ENCODE data around the gene F5. TPM values are rescaled to one million over a fixed set of nuclear protein-coding genes. Genes with fewer than 3 reads are reported as not detected.

Gene F5
- total RNA-seq, 2 donors from 2014 or later = 90.3 to 93.5 TPM

- ATAC-seq (peak in 1 of 2 donors; percentile 34), DNase-seq (ENCODE audit: low spot score in 2 of 2) (no peak)
- Mint-ChIP-seq H3K27ac (peak overlapping the region in 1 of 2 donors; percentile 18), H3K36me3 (peaks cover 61 to 74% of the 10 kb centered on the region in 2 donors), H3K9me3 (no peaks in the 10 kb centered on the region)
These were observed 57.1 kb downstream of the F5 start for GRCh38 chr1:169529068-169529642.

- peak overlapping the region; percentile 18 to 53 for H3K27ac Mint-ChIP-seq
- H3K36me3 Mint-ChIP-seq = peaks cover 59 to 74% of the 10 kb centered on the region in 2 donors
- DNase-seq (ENCODE audit: low spot score in 2 of 2) = no peak
These were observed 57.8 kb downstream of the F5 start for GRCh38 chr1:169528215-169529067.

GRCh38 chr1:169527451-169528214 lies 58.6 kb downstream of the F5 start:
- ATAC-seq (no peak), DNase-seq (ENCODE audit: low spot score in 2 of 2) (no peak)
- H3K9me3 Mint-ChIP-seq = no peaks in the 10 kb centered on the region
- peaks cover 51 to 66% of the 10 kb centered on the region in 2 donors for H3K36me3 Mint-ChIP-seq
- H3K27ac Mint-ChIP-seq = no peak overlapping the region

More at GRCh38 chr1:169528215-169529067, 57.8 kb downstream of the F5 start:
- no peak for ATAC-seq
- no peaks in the 10 kb centered on the region for H3K9me3 Mint-ChIP-seq

GRCh38 chr1:169527001-169527400 lies 59.3 kb downstream of the F5 start:
- H3K9me3 Mint-ChIP-seq = no peaks in the 10 kb centered on the region
- DNase-seq (ENCODE audit: low spot score in 2 of 2) (no peak), ATAC-seq (no peak)
- H3K36me3 Mint-ChIP-seq = peaks cover 47 to 61% of the 10 kb centered on the region in 2 donors
- no peak overlapping the region for H3K27ac Mint-ChIP-seq

GRCh38 chr1:169526120-169526832 lies 60.0 kb downstream of the F5 start:
- H3K9me3 Mint-ChIP-seq = no peaks in the 10 kb centered on the region
- ATAC-seq (no peak), DNase-seq (ENCODE audit: low spot score in 2 of 2) (no peak)
- no peak overlapping the region for H3K27ac Mint-ChIP-seq
- peaks cover 40 to 61% of the 10 kb centered on the region in 2 donors for H3K36me3 Mint-ChIP-seq

GRCh38 chr1:169525391-169525790 lies 60.9 kb downstream of the F5 start:
- ATAC-seq (no peak), DNase-seq (ENCODE audit: low spot score in 2 of 2) (no peak)
- Mint-ChIP-seq H3K36me3 (peaks cover 33 to 62% of the 10 kb centered on the region in 2 donors), H3K27ac (no peak overlapping the region), H3K9me3 (no peaks in the 10 kb centered on the region)

GRCh38 chr1:169523904-169524303 lies 62.4 kb downstream of the F5 start:
- DNase-seq (ENCODE audit: low spot score in 2 of 2) = no peak
- H3K36me3 Mint-ChIP-seq = peaks cover 33 to 60% of the 10 kb centered on the region in 2 donors
- no peaks in the 10 kb centered on the region for H3K9me3 Mint-ChIP-seq
- no peak for ATAC-seq
- H3K27ac Mint-ChIP-seq = no peak overlapping the region

GRCh38 chr1:169521226-169521625 lies 65.1 kb downstream of the F5 start:
- ATAC-seq (no peak), DNase-seq (ENCODE audit: low spot score in 2 of 2) (no peak)
- H3K36me3 Mint-ChIP-seq = peaks cover 35 to 64% of the 10 kb centered on the region in 2 donors
- H3K9me3 Mint-ChIP-seq = no peaks in the 10 kb centered on the region
- H3K27ac Mint-ChIP-seq = no peak overlapping the region

GRCh38 chr1:169517558-169518186 lies 68.6 kb downstream of the F5 start:
- Mint-ChIP-seq H3K36me3 (peaks cover 39 to 78% of the 10 kb centered on the region in 2 donors), H3K27ac (no peak overlapping the region), H3K9me3 (no peaks in the 10 kb centered on the region)
- no peak for DNase-seq (ENCODE audit: low spot score in 2 of 2)
- ATAC-seq = no peak

- no peak for DNase-seq (ENCODE audit: low spot score in 2 of 2)
- H3K9me3 Mint-ChIP-seq = no peaks in the 10 kb centered on the region
- H3K27ac Mint-ChIP-seq = peak overlapping the region in 1 of 2 donors; percentile 31
- H3K36me3 Mint-ChIP-seq = peaks cover 39 to 63% of the 10 kb centered on the region in 2 donors
- ATAC-seq = no peak
These were observed 70.6 kb downstream of the F5 start for GRCh38 chr1:169515641-169516040.

GRCh38 chr1:169514566-169515270 lies 71.6 kb downstream of the F5 start:
- Mint-ChIP-seq H3K27ac (no peak overlapping the region), H3K36me3 (peaks cover 34 to 54% of the 10 kb centered on the region in 2 donors), H3K9me3 (no peaks in the 10 kb centered on the region)
- ATAC-seq = no peak
- no peak for DNase-seq (ENCODE audit: low spot score in 2 of 2)

GRCh38 chr1:169513208-169513607 lies 73.1 kb downstream of the F5 start:
- no peak for ATAC-seq
- H3K36me3 Mint-ChIP-seq = peaks cover 22 to 44% of the 10 kb centered on the region in 2 donors

GRCh38 chr1:169511316-169512005 lies 74.8 kb downstream of the F5 start:
- peak overlapping the region in 1 of 2 donors; percentile 17 for H3K27ac Mint-ChIP-seq
- H3K36me3 Mint-ChIP-seq = peaks cover 13 to 31% of the 10 kb centered on the region in 2 donors
- peak in 1 of 2 donors; percentile 76 for ATAC-seq
- no peak for DNase-seq (ENCODE audit: low spot score in 2 of 2)
- H3K9me3 Mint-ChIP-seq = no peaks in the 10 kb centered on the region

More at GRCh38 chr1:169513208-169513607, 73.1 kb downstream of the F5 start:
- Mint-ChIP-seq H3K27ac (peak overlapping the region in 1 of 2 donors; percentile 61), H3K9me3 (no peaks in the 10 kb centered on the region)
- no peak for DNase-seq (ENCODE audit: low spot score in 2 of 2)

- Mint-ChIP-seq H3K27ac (no peak overlapping the region), H3K9me3 (no peaks in the 10 kb centered on the region), H3K36me3 (peaks cover 8 to 19% of the 10 kb centered on the region in 2 donors)
- DNase-seq (ENCODE audit: low spot score in 2 of 2) = no peak
- ATAC-seq = no peak
These were observed 76.2 kb downstream of the F5 start for GRCh38 chr1:169510060-169510459.

- ATAC-seq (no peak), DNase-seq (ENCODE audit: low spot score in 2 of 2) (no peak)
- no peak overlapping the region for H3K27ac Mint-ChIP-seq
- H3K9me3 Mint-ChIP-seq = no peaks in the 10 kb centered on the region
- H3K36me3 Mint-ChIP-seq = peaks cover 1 to 14% of the 10 kb centered on the region in 2 donors
These were observed 76.9 kb downstream of the F5 start for GRCh38 chr1:169509354-169509753.

Data from activated naive CD4-positive, alpha-beta T cell treated with anti-CD3 and anti-CD28 coated beads, Interleukin-2, amount 50 U/mL, for 72 hours (primary cell).